Measurements from ENCODE around the gene GMDS. TPM values are rescaled to one million over a fixed set of nuclear protein-coding genes. Genes with fewer than 3 reads are reported as not detected.
"Not testable (repeated sequence)": the region's sequence is repeated elsewhere in the genome, so short reads cannot be mapped to it uniquely, and the experiment has no call there.

Gene GMDS
- total RNA-seq, 1 experiment from 2014 or later = 27.6 TPM

DNA sequence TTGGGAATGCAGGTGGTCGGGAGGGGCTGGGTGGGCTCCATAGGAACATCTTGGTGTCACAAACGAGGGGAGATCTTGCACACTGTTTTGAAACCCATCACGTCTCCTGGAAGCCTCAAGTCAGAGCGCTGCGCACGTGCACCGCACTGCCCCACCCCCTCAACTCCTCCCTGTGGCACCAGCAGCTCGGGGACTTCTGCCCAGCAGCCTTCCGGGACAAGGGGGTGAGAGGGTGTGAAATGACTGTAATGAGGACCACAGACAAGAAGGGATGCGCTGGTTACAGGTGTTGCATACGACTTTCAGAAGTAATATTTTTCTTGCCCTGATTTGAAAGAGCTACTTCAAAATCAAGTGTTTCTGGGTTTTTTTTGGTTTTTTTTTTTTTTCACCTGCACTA, 575.4 kb downstream of the GMDS start:
- no peaks in the 10 kb centered on the region for H3K23me2 ChIP-seq (ENCODE audit: insufficient read length, low read depth, low read length, poor library complexity, severe bottlenecking)
- H3K18ac ChIP-seq (ENCODE audit: insufficient read length, low read depth, low read length) = no peak overlapping the region
- H4K91ac ChIP-seq (ENCODE audit: insufficient read length, low read depth, low read length) = no peak overlapping the region
- H3K27ac ChIP-seq (ENCODE audit: insufficient read length, low read depth, low read length) = no peak overlapping the region
- no peak overlapping the region for H3K4me3 Mint-ChIP-seq
- no peak overlapping the region for H4K5ac ChIP-seq (ENCODE audit: insufficient read length, low read depth, low read length)
- H2AFZ ChIP-seq (ENCODE audit: low read length) = no peak overlapping the region
- peaks cover 7% of the 10 kb centered on the region; the same call in 1 of the 2 replicates for H3K27me3 Mint-ChIP-seq (ENCODE audit: low read depth)
- no peaks in the 10 kb centered on the region for H3K4me1 ChIP-seq (ENCODE audit: insufficient read depth, low read length)
- no peak overlapping the region for H2BK5ac ChIP-seq (ENCODE audit: insufficient read length, low read length)
- H3K56ac ChIP-seq (ENCODE audit: insufficient read length, low read depth, low read length) = no peak overlapping the region
- no peaks in the 10 kb centered on the region for H3K36me3 Mint-ChIP-seq (ENCODE audit: insufficient read depth in 1 of 3, low read depth in 3 of 3)
- H2BK12ac ChIP-seq (ENCODE audit: insufficient read length, low read depth, low read length) = no peak overlapping the region
- H3K79me2 ChIP-seq (ENCODE audit: insufficient read depth, low read length) = no peaks in the 10 kb centered on the region
- H3K9ac ChIP-seq (ENCODE audit: extremely low read depth, insufficient read length, low read length) = no peak overlapping the region
- H4K20me1 ChIP-seq (ENCODE audit: control insufficient read depth, insufficient read depth, insufficient read length) = no peaks in the 10 kb centered on the region
- WGBS (ENCODE audit: extremely low coverage, insufficient read length, low lambda C conversion rate) = no CpG with 5 or more reads among the region's 11 CpGs
- H2BK20ac ChIP-seq (ENCODE audit: low read depth, low read length, poor library complexity, severe bottlenecking) = no peak overlapping the region
- H2AK5ac ChIP-seq (ENCODE audit: insufficient read length, low read length) = no peak overlapping the region
- no peak overlapping the region for H4K8ac ChIP-seq (replicated peaks; ENCODE audit: insufficient read length, low read depth, low read length)
- H2BK15ac ChIP-seq (ENCODE audit: low read depth, low read length) = no peak overlapping the region
- no peak overlapping the region for H3K4ac ChIP-seq (ENCODE audit: low read depth, low read length)
- H3K23ac ChIP-seq (ENCODE audit: insufficient read length, low read depth, low read length) = no peak overlapping the region
- no peak overlapping the region for H3K4me2 ChIP-seq (ENCODE audit: insufficient read depth, insufficient read length, low read length)
- peaks cover 7 to 9% of the 10 kb centered on the region in 2 experiments; a peak in 3 of 4 replicates for H3K4me1 Mint-ChIP-seq
- H3K9me3 ChIP-seq (ENCODE audit: control insufficient read depth, low read depth, low read length) = no peaks in the 10 kb centered on the region
- no peak overlapping the region for H3K14ac ChIP-seq (ENCODE audit: insufficient read depth, low read length)
- no peak for DNase-seq
- no peaks in the 10 kb centered on the region for H3K79me1 ChIP-seq (ENCODE audit: insufficient read depth, low read depth, low read length, poor library complexity, severe bottlenecking)
- TF ChIP-seq CTCF (conservative IDR thresholded peaks at IDR 0.05) = no peak
- no peaks in the 10 kb centered on the region for H3K27me3 ChIP-seq (ENCODE audit: insufficient read depth, low read length)
- H3K9me3 Mint-ChIP-seq = no peaks in the 10 kb centered on the region
- H3T11ph ChIP-seq (ENCODE audit: low read length) = no peak overlapping the region
- no peak overlapping the region for H2BK120ac ChIP-seq (ENCODE audit: low read depth, low read length, poor library complexity, severe bottlenecking)
- no peak overlapping the region for H3K27ac Mint-ChIP-seq

DNA sequence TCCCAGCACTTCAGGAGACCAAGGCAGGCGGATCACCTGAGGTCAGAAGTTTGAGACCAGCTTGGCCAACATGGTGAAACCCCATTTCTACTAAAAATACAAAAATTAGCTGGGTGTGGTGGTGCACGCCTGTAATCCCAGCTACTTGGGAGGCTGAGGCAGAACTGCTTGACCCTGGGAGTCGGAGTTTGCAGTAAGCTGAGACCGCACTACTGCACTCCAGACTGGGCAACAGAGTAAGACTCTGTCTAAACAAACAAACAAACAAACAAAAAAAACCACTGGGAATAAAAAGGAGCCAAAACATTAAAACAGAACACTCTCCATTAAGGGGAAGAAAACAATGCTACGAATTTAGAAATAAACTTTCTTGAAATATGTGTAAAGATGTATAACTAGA, 576.9 kb downstream of the GMDS start:
- H2BK20ac ChIP-seq (ENCODE audit: low read depth, low read length, poor library complexity, severe bottlenecking); H3T11ph ChIP-seq (ENCODE audit: low read length); H3K56ac ChIP-seq (ENCODE audit: insufficient read length, low read depth, low read length); H4K20me1 ChIP-seq (ENCODE audit: control insufficient read depth, insufficient read depth, insufficient read length); H4K91ac ChIP-seq (ENCODE audit: insufficient read length, low read depth, low read length); H3K79me2 ChIP-seq (ENCODE audit: insufficient read depth, low read length); H3K9ac ChIP-seq (ENCODE audit: extremely low read depth, insufficient read length, low read length); H2AFZ ChIP-seq (ENCODE audit: low read length); H2BK15ac ChIP-seq (ENCODE audit: low read depth, low read length); H3K23ac ChIP-seq (ENCODE audit: insufficient read length, low read depth, low read length); H3K36me3 Mint-ChIP-seq (ENCODE audit: insufficient read depth in 1 of 3, low read depth in 3 of 3); H2AK5ac ChIP-seq (ENCODE audit: insufficient read length, low read length); H3K9me3 ChIP-seq (ENCODE audit: control insufficient read depth, low read depth, low read length); H3K27ac Mint-ChIP-seq; H3K4me1 Mint-ChIP-seq; H3K27ac ChIP-seq (ENCODE audit: insufficient read length, low read depth, low read length); H3K18ac ChIP-seq (ENCODE audit: insufficient read length, low read depth, low read length); H3K14ac ChIP-seq (ENCODE audit: insufficient read depth, low read length); DNase-seq; H3K23me2 ChIP-seq (ENCODE audit: insufficient read length, low read depth, low read length, poor library complexity, severe bottlenecking); H2BK120ac ChIP-seq (ENCODE audit: low read depth, low read length, poor library complexity, severe bottlenecking); H3K9me3 Mint-ChIP-seq; H2BK5ac ChIP-seq (ENCODE audit: insufficient read length, low read length); H4K5ac ChIP-seq (ENCODE audit: insufficient read length, low read depth, low read length); H3K27me3 ChIP-seq (ENCODE audit: insufficient read depth, low read length); H3K4me1 ChIP-seq (ENCODE audit: insufficient read depth, low read length); H3K27me3 Mint-ChIP-seq (ENCODE audit: low read depth); H4K8ac ChIP-seq (replicated peaks; ENCODE audit: insufficient read length, low read depth, low read length); H3K4ac ChIP-seq (ENCODE audit: low read depth, low read length); H3K4me3 Mint-ChIP-seq; H2BK12ac ChIP-seq (ENCODE audit: insufficient read length, low read depth, low read length); H3K4me2 ChIP-seq (ENCODE audit: insufficient read depth, insufficient read length, low read length); H3K79me1 ChIP-seq (ENCODE audit: insufficient read depth, low read depth, low read length, poor library complexity, severe bottlenecking): not testable (repeated sequence)
- WGBS (ENCODE audit: extremely low coverage, insufficient read length, low lambda C conversion rate) = no CpG with 5 or more reads among the region's 5 CpGs
